MCF 10A (cell line): ENCODE data around the gene BCL11A. TPM values are rescaled to one million over a fixed set of nuclear protein-coding genes. Genes with fewer than 3 reads are reported as not detected.

Source experiments
- BruUV-seq: library from RNA; stranded (reverse); fragments of 400-500 nt; replicated peaks from 2 replicates; lab custom pipeline; 2021; lab: Mats Ljungman, UMichigan
- CTCF ChIA-PET: fragments of 300-600 bp; sonication (Branson Sonifier 250); formaldehyde crosslinking; extraction: SDS; loops from one replicate; lab custom pipeline; 2021; ENCODE audit warnings: antibody characterized with exemption, inconsistent platforms; lab: Yijun Ruan, JAX
- POLR2A ChIA-PET: fragments of 300-600, 350-650 bp; sonication (Branson Sonifier 250); formaldehyde crosslinking; extraction: SDS; loops from one replicate; lab custom pipeline; 2020; ENCODE audit warnings: antibody characterized with exemption, inconsistent platforms; lab: Yijun Ruan, JAX
- DNase-seq: peaks from one replicate; pipeline ENCODE4 v3.0.0-alpha.2; 2018; ENCODE audit not compliant: unreplicated experiment
- H3K27ac Mint-ChIP-seq: one replicate; pipeline ENCODE4 v1.8.0; 2022; ENCODE audit warnings: mild to moderate bottlenecking, low read depth, mixed read lengths; ENCODE audit not compliant: unreplicated experiment
- H3K27me3 Mint-ChIP-seq: one replicate; pipeline ENCODE4 v1.8.0; 2022; ENCODE audit warnings: mixed read lengths; ENCODE audit not compliant: insufficient read depth, unreplicated experiment
- H3K36me3 Mint-ChIP-seq: one replicate; pipeline ENCODE4 v1.8.0; 2022; ENCODE audit warnings: mild to moderate bottlenecking, moderate library complexity, mixed read lengths; ENCODE audit not compliant: insufficient read depth, unreplicated experiment
- H3K4me1 Mint-ChIP-seq: one replicate; pipeline ENCODE4 v1.8.0; 2022; ENCODE audit warnings: mixed read lengths; ENCODE audit not compliant: insufficient read depth, unreplicated experiment
- H3K4me3 Mint-ChIP-seq: one replicate; pipeline ENCODE4 v1.8.0; 2022; ENCODE audit warnings: mild to moderate bottlenecking, moderate library complexity, mixed read lengths; ENCODE audit not compliant: unreplicated experiment
- H3K9me3 Mint-ChIP-seq: one replicate; pipeline ENCODE4 v1.8.0; 2022; ENCODE audit warnings: mixed read lengths; ENCODE audit not compliant: unreplicated experiment
- intact Hi-C: fragments of 100-400 bp; cut with micrococcal nuclease; formaldehyde crosslinking; loops from 2 replicates; pipeline ENCODE4 v1.14.1; 2022
- total RNA-seq: library from RNA; stranded (reverse); gene quantifications from 2 replicates; pipeline ENCODE4 v1.2.3, GENCODE V29; 2022
- TF ChIP-seq, protein P1 (sequence below): fragments of 200-600 bp; IDR thresholded peaks from one replicate; pipeline ENCODE4 v1.8.0; 2022; ENCODE audit warnings: antibody characterized with exemption, mild to moderate bottlenecking; ENCODE audit not compliant: unreplicated experiment

BCL11A gene
- total RNA-seq, 1 experiment from 2014 or later, result 5.3 TPM

GRCh38 chr2:60523963-60524362 is 29.5 kb downstream of the BCL11A start:
- DNase-seq, result no peak
- no peak overlapping the region for H3K27ac Mint-ChIP-seq
- TF ChIP-seq, protein P1, sequence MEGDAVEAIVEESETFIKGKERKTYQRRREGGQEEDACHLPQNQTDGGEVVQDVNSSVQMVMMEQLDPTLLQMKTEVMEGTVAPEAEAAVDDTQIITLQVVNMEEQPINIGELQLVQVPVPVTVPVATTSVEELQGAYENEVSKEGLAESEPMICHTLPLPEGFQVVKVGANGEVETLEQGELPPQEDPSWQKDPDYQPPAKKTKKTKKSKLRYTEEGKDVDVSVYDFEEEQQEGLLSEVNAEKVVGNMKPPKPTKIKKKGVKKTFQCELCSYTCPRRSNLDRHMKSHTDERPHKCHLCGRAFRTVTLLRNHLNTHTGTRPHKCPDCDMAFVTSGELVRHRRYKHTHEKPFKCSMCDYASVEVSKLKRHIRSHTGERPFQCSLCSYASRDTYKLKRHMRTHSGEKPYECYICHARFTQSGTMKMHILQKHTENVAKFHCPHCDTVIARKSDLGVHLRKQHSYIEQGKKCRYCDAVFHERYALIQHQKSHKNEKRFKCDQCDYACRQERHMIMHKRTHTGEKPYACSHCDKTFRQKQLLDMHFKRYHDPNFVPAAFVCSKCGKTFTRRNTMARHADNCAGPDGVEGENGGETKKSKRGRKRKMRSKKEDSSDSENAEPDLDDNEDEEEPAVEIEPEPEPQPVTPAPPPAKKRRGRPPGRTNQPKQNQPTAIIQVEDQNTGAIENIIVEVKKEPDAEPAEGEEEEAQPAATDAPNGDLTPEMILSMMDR, result no peak
- no peaks in the 10 kb centered on the region for H3K9me3 Mint-ChIP-seq
- POLR2A ChIA-PET, result no interaction called here
- peaks cover 5% of the 10 kb centered on the region for H3K4me1 Mint-ChIP-seq
- H3K36me3 Mint-ChIP-seq, result peaks cover 17% of the 10 kb centered on the region
- intact Hi-C loops, result no loop called here
- CTCF ChIA-PET, result interaction anchor here (0.7 kb wide), 1 partner anchor 1020 kb away, joined by 3 read pairs; no protein-coding TSS in a partner anchor
- no peak overlapping the region for H3K4me3 Mint-ChIP-seq
- no peaks in the 10 kb centered on the region for H3K27me3 Mint-ChIP-seq
- no TSS peak for BruUV-seq

DNA sequence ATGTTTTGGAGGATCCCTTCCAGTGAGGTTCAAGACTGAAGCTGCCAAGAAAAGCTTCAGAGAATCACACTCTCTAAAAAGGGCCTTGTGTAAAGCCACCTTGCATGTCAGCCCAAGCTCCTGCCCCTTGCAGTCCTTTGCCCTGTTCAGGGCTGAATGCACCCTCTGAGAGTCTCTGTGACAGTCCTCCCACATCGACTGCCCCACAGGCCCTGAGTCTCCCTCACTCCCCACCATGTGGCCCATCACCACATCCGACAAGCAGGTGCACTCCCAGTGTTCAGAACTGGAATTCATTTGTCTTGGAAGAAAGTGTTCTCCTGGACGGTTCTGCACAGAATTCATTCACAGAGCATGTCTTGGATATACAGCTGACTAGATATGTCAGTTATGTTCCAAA is 31.0 kb downstream of the BCL11A start:
- no TSS peak for BruUV-seq
- POLR2A ChIA-PET, result no interaction called here
- no peak overlapping the region for H3K27ac Mint-ChIP-seq
- no peaks in the 10 kb centered on the region for H3K27me3 Mint-ChIP-seq
- H3K4me1 Mint-ChIP-seq, result peaks cover 5% of the 10 kb centered on the region
- H3K36me3 Mint-ChIP-seq, result peaks cover 16% of the 10 kb centered on the region
- no peaks in the 10 kb centered on the region for H3K9me3 Mint-ChIP-seq
- CTCF ChIA-PET, result interaction anchor here (0.7 to 0.8 kb wide), 2 partner anchors 8 to 16 kb away, joined by 3 to 5 read pairs; no protein-coding TSS in a partner anchor
- intact Hi-C loops, result no loop called here
- TF ChIP-seq, protein P1, result no peak
- H3K4me3 Mint-ChIP-seq, result no peak overlapping the region
- no peak for DNase-seq

DNA sequence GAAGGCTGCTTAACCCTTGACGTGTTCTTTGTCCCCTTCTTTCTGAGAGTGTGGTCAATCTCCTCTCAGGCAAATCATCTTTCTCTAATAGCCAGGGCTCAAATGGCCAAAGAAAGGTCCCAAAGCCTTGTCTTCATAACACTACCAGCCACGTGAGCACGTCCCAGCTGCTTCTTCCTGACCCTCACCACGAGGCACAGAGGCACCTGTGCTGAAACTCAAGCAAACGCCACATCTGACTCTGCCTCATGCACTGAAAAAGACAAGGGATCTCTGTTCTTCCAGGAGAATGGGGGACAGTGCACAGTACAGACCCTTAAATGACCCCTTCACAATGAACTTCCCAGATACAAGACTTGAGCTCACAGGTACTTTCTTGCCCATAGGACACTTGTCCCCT is 31.8 kb downstream of the BCL11A start:
- H3K4me1 Mint-ChIP-seq, result peaks cover 10% of the 10 kb centered on the region
- intact Hi-C loops, result no loop called here
- H3K27ac Mint-ChIP-seq, result no peak overlapping the region
- no peak overlapping the region for H3K4me3 Mint-ChIP-seq
- CTCF ChIA-PET, result interaction anchor here (0.8 kb wide), 1 partner anchor 9 kb away, joined by 5 read pairs; no protein-coding TSS in a partner anchor
- TF ChIP-seq, protein P1, result no peak
- H3K36me3 Mint-ChIP-seq, result peaks cover 20% of the 10 kb centered on the region
- DNase-seq, result no peak
- POLR2A ChIA-PET, result interaction anchor here (0.6 kb wide), 1 partner anchor 678 kb away, joined by 3 read pairs; no protein-coding TSS in a partner anchor
- no peaks in the 10 kb centered on the region for H3K27me3 Mint-ChIP-seq
- BruUV-seq, result no TSS peak
- no peaks in the 10 kb centered on the region for H3K9me3 Mint-ChIP-seq

- no peaks in the 10 kb centered on the region for H3K27me3 Mint-ChIP-seq
- CTCF ChIA-PET, result interaction anchor here (0.7 kb wide), 1 partner anchor 734 kb away, joined by 3 read pairs; no protein-coding TSS in a partner anchor
These were observed 32.4 kb downstream of the BCL11A start for GRCh38 chr2:60520917-60521539.

More at GRCh38 chr2:60520917-60521539, 32.4 kb downstream of the BCL11A start:
- Mint-ChIP-seq H3K4me1 (peaks cover 16% of the 10 kb centered on the region), H3K27ac (no peak overlapping the region), H3K4me3 (no peak overlapping the region), H3K9me3 (no peaks in the 10 kb centered on the region), H3K36me3 (peaks cover 16% of the 10 kb centered on the region)
- intact Hi-C loops, result no loop called here
- no peak for DNase-seq
- POLR2A ChIA-PET, result interaction anchor here (0.6 to 0.8 kb wide), 4 partner anchors 18 to 677 kb away, joined by 3 to 4 read pairs (median 4); no protein-coding TSS in a partner anchor
- no TSS peak for BruUV-seq
- TF ChIP-seq, protein P1, result no peak
